ENCODE measurements around the gene HNRNPA3. TPM values are rescaled to one million over a fixed set of nuclear protein-coding genes. Genes with fewer than 3 reads are reported as not detected.

HNRNPA3 gene
- polyA plus RNA-seq, 3 donors = 26.5 to 71.7 (median 43.0) TPM

GRCh38 chr2:177264693-177265587 is 52.3 kb downstream of the HNRNPA3 start, which contains the start of gene NFE2L2:
NFE2L2 (minus strand) TSS chr2:177264727; CDS start chr2:177264576, 151 bp downstream.
- Mint-ChIP-seq H3K27me3 (ENCODE audit: low read depth in 3 of 3) (no peaks in the 10 kb centered on the region), H3K27ac (peak within 1 kb of the TSS; percentile 98 to 100 (median 99)), H3K36me3 (peaks cover 0 to 3% of the 10 kb centered on the region in 2 donors), H3K4me1 (peaks cover 52% of the 10 kb centered on the region), H3K4me3 (peak within 1 kb of the TSS; percentile 89 to 96), H3K9me3 (no peaks in the 10 kb centered on the region)
- peak; percentile 85 to 91 (median 87) for DNase-seq
- H3K9ac ChIP-seq (ENCODE audit: insufficient read depth, low read length, poor library complexity, severe bottlenecking) = peak within 1 kb of the TSS; percentile 100
- H3K27me3 ChIP-seq (ENCODE audit: control insufficient read depth in 2 of 2, insufficient read depth in 2 of 2, low read length in 2 of 2) = no peaks in the 10 kb centered on the region
- peak within 1 kb of the TSS; percentile 66 to 93 (median 86) for H3K4me3 ChIP-seq (replicated peaks in 1 of 3; ENCODE audit: low read depth in 2 of 3, low read length in 3 of 3)
- TF ChIP-seq, protein P1, sequence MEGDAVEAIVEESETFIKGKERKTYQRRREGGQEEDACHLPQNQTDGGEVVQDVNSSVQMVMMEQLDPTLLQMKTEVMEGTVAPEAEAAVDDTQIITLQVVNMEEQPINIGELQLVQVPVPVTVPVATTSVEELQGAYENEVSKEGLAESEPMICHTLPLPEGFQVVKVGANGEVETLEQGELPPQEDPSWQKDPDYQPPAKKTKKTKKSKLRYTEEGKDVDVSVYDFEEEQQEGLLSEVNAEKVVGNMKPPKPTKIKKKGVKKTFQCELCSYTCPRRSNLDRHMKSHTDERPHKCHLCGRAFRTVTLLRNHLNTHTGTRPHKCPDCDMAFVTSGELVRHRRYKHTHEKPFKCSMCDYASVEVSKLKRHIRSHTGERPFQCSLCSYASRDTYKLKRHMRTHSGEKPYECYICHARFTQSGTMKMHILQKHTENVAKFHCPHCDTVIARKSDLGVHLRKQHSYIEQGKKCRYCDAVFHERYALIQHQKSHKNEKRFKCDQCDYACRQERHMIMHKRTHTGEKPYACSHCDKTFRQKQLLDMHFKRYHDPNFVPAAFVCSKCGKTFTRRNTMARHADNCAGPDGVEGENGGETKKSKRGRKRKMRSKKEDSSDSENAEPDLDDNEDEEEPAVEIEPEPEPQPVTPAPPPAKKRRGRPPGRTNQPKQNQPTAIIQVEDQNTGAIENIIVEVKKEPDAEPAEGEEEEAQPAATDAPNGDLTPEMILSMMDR (IDR thresholded peaks at IDR 0.05) = peak; percentile 30
- no peaks in the 10 kb centered on the region for H3K9me3 ChIP-seq (replicated peaks in 1 of 2; ENCODE audit: control insufficient read depth in 1 of 2, insufficient read depth in 1 of 2, low read length in 2 of 2)
- under 1% methylated on average over 52 of the region's 66 CpGs for WGBS (ENCODE audit: insufficient coverage)
- peak within 1 kb of the TSS; percentile 18 for H2AFZ ChIP-seq (ENCODE audit: insufficient read depth, low read depth, low read length, poor library complexity, severe bottlenecking)
- H3K27ac ChIP-seq (ENCODE audit: low read depth in 1 of 2, low read length in 2 of 2) = peak within 1 kb of the TSS; percentile 96 to 99
- H3K4me2 ChIP-seq (replicated peaks; ENCODE audit: extremely low read depth, low read length, poor library complexity, severe bottlenecking) = peak within 1 kb of the TSS; percentile 75
- H3K4me1 ChIP-seq (ENCODE audit: control insufficient read depth in 1 of 2, insufficient read depth in 2 of 2, low read length in 2 of 2) = peaks cover 37 to 63% of the 10 kb centered on the region in 2 donors
- H4K20me1 ChIP-seq (ENCODE audit: insufficient read depth, low read length) = peaks cover 27% of the 10 kb centered on the region
- intact Hi-C loops (cut with micrococcal nuclease) = loop anchor here (2.0 to 10.0 kb wide), 8 partner anchors 38 to 152 kb away; partner anchors contain the start of genes AGPS (in 1 of the 2) and HNRNPA3 (in 1 of the 2)
- peaks cover 46% of the 10 kb centered on the region for H3K79me2 ChIP-seq (ENCODE audit: insufficient read depth, low read length)
- H3K36me3 ChIP-seq (replicated peaks in 1 of 2; ENCODE audit: control insufficient read depth in 1 of 2, insufficient read depth in 2 of 2, low read length in 2 of 2) = no peaks in the 10 kb centered on the region
